Measurements from ENCODE around the gene CASQ2.
A peak's percentile ranks its signal among the peaks of the same experiment; 100 is the strongest.

DNA sequence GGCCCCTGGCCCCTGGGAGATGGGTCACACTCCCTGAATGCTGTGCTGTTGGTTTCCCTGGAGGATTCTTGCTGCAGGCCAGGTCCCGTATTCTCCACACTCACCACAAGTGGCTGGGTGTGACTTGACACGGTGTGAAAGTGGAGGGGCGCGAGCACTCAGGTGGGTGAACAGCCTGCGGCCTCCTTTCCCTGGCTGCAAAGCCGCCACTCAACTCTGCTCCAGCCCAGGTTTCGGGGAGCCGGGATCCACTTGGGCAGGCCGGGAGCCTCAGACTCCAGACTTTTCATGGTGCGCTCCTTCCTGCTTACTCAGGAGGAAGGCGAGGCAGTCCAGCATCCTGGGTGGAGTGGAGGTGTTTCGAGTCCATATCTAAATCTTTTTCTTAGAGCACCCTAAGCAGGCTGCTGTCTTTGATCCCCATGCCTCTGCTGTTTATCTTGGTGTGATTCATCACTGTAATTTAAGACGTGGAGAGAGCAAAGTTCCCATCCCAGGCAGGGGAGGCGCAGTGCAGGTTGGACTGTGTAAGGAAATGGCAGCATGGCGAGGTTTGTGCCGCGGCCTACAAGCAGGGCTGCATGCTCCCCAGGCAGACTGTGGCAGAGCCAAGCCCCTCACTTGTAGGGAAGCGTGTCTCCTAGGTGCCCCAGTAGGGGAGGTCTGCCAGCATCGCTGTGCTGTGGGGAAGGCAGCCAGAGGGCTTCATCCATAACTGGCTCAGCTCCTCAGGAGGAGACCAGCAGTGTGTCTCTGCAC lies 97.2 kb downstream of the CASQ2 start:
- TF ChIP-seq, protein P1, sequence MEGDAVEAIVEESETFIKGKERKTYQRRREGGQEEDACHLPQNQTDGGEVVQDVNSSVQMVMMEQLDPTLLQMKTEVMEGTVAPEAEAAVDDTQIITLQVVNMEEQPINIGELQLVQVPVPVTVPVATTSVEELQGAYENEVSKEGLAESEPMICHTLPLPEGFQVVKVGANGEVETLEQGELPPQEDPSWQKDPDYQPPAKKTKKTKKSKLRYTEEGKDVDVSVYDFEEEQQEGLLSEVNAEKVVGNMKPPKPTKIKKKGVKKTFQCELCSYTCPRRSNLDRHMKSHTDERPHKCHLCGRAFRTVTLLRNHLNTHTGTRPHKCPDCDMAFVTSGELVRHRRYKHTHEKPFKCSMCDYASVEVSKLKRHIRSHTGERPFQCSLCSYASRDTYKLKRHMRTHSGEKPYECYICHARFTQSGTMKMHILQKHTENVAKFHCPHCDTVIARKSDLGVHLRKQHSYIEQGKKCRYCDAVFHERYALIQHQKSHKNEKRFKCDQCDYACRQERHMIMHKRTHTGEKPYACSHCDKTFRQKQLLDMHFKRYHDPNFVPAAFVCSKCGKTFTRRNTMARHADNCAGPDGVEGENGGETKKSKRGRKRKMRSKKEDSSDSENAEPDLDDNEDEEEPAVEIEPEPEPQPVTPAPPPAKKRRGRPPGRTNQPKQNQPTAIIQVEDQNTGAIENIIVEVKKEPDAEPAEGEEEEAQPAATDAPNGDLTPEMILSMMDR (IDR thresholded peaks at IDR 0.05) = peak in 1 of 6 experiments; percentile 24
- no peak for TF ChIP-seq POLR2A (IDR thresholded peaks at IDR 0.05)
